HG02938 (cell line): ENCODE measurements around the gene DISP1.

Experiments
- ATAC-seq: cut with Tn5 transposase; IDR thresholded peaks from one replicate; pipeline ENCODE4 v1.9.1; 2021; ENCODE audit warnings: mild to moderate bottlenecking, moderate library complexity; ENCODE audit not compliant: unreplicated experiment

The DISP1 gene

DNA sequence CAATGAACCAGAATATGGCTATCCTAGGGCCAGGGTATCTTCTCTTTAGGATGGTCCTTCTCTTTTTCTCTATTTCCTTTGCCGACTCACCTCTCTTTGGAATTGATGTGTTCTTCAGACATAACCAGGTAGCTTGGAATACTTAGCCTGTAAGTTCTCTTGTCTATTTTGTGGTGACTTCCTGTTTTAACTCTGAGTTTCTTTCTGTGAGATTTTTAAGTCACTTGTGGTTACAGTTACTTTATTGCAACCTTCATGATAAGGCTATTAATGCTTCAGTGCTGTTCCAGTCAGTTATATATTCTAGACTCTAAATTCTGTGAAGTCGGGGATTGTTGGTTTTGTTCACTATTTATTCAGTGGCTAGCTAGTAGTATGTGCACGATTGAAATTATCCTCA lies 46.2 kb downstream of the DISP1 start:
- ATAC-seq: no peak
